Loucy (cell line): Measurements from ENCODE around the gene UBQLN1.

Experiments used
- EZH2phosphoT487 ChIP-seq: fragments of 200-600 bp; IDR thresholded peaks from 2 replicates; pipeline ENCODE4 v1.6.1; 2018; ENCODE audit warnings: antibody characterized with exemption, mild to moderate bottlenecking, moderate library complexity, borderline replicate concordance
- TF ChIP-seq, protein P1 (sequence below): fragments of 200-600 bp; sonication (generic); conservative IDR thresholded peaks from 2 replicates; pipeline ENCODE4 v1.5.1; 2014; ENCODE audit warnings: mild to moderate bottlenecking, antibody characterized with exemption, low read length

DNA sequence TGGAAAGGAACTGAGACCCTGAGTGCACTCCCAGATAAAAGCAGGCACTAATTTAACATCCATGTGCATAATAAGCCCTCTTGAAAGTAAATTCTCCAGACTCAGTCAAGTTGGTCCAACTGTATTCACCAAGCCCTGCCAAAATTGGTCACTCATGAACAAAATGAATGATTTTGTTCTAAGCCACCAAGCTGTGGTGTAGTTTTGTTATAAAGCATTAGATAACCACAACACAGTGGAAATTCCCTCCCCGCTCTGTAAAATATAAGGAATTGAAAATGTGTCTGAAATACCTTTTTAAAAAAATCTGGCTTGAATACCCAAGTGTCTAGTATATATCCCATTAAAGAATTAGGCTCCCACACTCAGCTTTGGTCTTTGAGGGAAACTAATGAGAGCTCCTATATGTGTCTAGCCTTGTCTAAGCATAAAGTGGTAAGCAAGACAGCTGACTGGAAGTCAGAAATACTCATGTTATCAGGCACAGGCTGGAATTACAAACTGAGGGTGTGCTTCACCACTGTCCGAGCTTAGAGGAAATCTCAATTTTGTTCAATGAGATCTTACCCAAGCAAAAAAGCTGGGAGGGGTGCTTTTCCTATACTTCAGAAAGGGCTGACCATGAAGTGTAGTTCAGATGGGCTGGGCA lies 51.6 kb downstream of the UBQLN1 start:
- TF ChIP-seq, protein P1, sequence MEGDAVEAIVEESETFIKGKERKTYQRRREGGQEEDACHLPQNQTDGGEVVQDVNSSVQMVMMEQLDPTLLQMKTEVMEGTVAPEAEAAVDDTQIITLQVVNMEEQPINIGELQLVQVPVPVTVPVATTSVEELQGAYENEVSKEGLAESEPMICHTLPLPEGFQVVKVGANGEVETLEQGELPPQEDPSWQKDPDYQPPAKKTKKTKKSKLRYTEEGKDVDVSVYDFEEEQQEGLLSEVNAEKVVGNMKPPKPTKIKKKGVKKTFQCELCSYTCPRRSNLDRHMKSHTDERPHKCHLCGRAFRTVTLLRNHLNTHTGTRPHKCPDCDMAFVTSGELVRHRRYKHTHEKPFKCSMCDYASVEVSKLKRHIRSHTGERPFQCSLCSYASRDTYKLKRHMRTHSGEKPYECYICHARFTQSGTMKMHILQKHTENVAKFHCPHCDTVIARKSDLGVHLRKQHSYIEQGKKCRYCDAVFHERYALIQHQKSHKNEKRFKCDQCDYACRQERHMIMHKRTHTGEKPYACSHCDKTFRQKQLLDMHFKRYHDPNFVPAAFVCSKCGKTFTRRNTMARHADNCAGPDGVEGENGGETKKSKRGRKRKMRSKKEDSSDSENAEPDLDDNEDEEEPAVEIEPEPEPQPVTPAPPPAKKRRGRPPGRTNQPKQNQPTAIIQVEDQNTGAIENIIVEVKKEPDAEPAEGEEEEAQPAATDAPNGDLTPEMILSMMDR, result no peak
- no peak for TF ChIP-seq EZH2phosphoT487
